GM23248 (cell line): Measurements from ENCODE around the gene RET. TPM values are rescaled to one million over a fixed set of nuclear protein-coding genes. Genes with fewer than 3 reads are reported as not detected.

Source experiments
- DNase-seq: peaks from one replicate; pipeline ENCODE4 v3.0.0-alpha.2; 2015
- H2AFZ ChIP-seq: fragments of 200-600 bp; sonication (generic); 2 replicates; pipeline ENCODE4 v1.6.1; 2016; ENCODE audit warnings: antibody characterized with exemption
- H3F3A ChIP-seq: fragments of 200-600 bp; sonication (generic); 2 replicates; pipeline ENCODE4 v1.6.1; 2016; ENCODE audit warnings: mild to moderate bottlenecking, antibody characterized with exemption, mixed run types; ENCODE audit not compliant: insufficient read depth
- H3K27ac ChIP-seq: fragments of 200-600 bp; sonication (generic); 2 replicates; pipeline ENCODE4 v1.5.1; 2016; ENCODE audit warnings: mild to moderate bottlenecking
- H3K27me3 ChIP-seq: fragments of 200-600 bp; sonication (generic); replicated peaks from 2 replicates; pipeline ENCODE4 v1.6.1; 2016; ENCODE audit warnings: mild to moderate bottlenecking; ENCODE audit not compliant: insufficient read depth
- H3K36me3 ChIP-seq: fragments of 200-600 bp; sonication (generic); 2 replicates; pipeline ENCODE4 v1.6.1; 2016; ENCODE audit warnings: low read depth, mild to moderate bottlenecking
- H3K4me1 ChIP-seq: fragments of 200-600 bp; sonication (generic); 2 replicates; pipeline ENCODE4 v1.6.1; 2016; ENCODE audit warnings: mild to moderate bottlenecking; ENCODE audit not compliant: insufficient read depth
- H3K4me2 ChIP-seq: fragments of 200-600 bp; sonication (generic); one replicate; pipeline ENCODE4 v1.6.1; 2016; ENCODE audit warnings: mild to moderate bottlenecking; ENCODE audit not compliant: unreplicated experiment
- H3K4me3 ChIP-seq: fragments of 200-600 bp; sonication (generic); 2 replicates; pipeline ENCODE4 v1.5.1; 2016; ENCODE audit warnings: mild to moderate bottlenecking
- H3K79me2 ChIP-seq: fragments of 200-600 bp; sonication (generic); 2 replicates; pipeline ENCODE4 v1.6.1; 2016; ENCODE audit warnings: mild to moderate bottlenecking; ENCODE audit not compliant: insufficient read depth
- H3K9ac ChIP-seq: fragments of 200-600 bp; sonication (generic); 2 replicates; pipeline ENCODE4 v1.6.1; 2016; ENCODE audit warnings: mild to moderate bottlenecking
- H3K9me2 ChIP-seq: fragments of 200-600 bp; sonication (generic); 2 replicates; pipeline ENCODE4 v1.6.1; 2016; ENCODE audit warnings: mixed run types, mild to moderate bottlenecking, moderate library complexity; ENCODE audit not compliant: insufficient read depth
- H3K9me3 ChIP-seq: fragments of 200-600 bp; sonication (generic); one replicate; pipeline ENCODE4 v1.6.1; 2017; ENCODE audit warnings: low read depth
- H4K20me1 ChIP-seq: fragments of 200-600 bp; sonication (generic); 2 replicates; pipeline ENCODE4 v1.6.0; 2016; ENCODE audit not compliant: insufficient read depth
- EZH2 ChIP-seq: fragments of 200-600 bp; sonication (generic); IDR thresholded peaks from 2 replicates; pipeline ENCODE4 v1.6.1; 2018; ENCODE audit warnings: antibody characterized with exemption, mild to moderate bottlenecking; ENCODE audit not compliant: insufficient read depth, poor library complexity, severe bottlenecking
- EZH2phosphoT487 ChIP-seq: fragments of 200-600 bp; sonication (generic); IDR thresholded peaks from 2 replicates; pipeline ENCODE4 v1.6.1; 2018; ENCODE audit warnings: antibody characterized with exemption, moderate library complexity, mild to moderate bottlenecking, low read depth; ENCODE audit not compliant: insufficient read depth
- WGBS, 2 experiments: methylation state at CpG; one replicate each; pipeline ENCODE4 v1.1.6; 2015 to 2017; ENCODE audit warnings: low lambda C conversion rate in 2 of 2, low coverage in 1 of 2; ENCODE audit errors: missing lambda C conversion rate in 2 of 2; 5-methylcytosine and 5-hydroxymethylcytosine counted together
- in situ Hi-C: fragments of 300-500 bp; cut with MboI; formaldehyde crosslinking; loops from 2 replicates; pipeline ENCODE4 v1.15.0; 2020
- polyA plus RNA-seq: library from polyadenylated mRNA; unstranded; fragments of >200 nt; fragmentation: Nextera tagmentation; extraction: Ambion mirVana; gene quantifications from 2 replicates; pipeline ENCODE4 v1.2.1, GENCODE V29; 2016
- total RNA-seq: library from RNA; depleted of rRNA; stranded (reverse); fragments of >200 nt; shearing (Covaris generic); gene quantifications from 2 replicates; pipeline ENCODE4 v1.2.3, GENCODE V29; 2014

The RET gene
- total and polyA plus RNA-seq, 2 experiments from 2014 or later: not detected

GRCh38 chr10:43114088-43114742 lies 37.3 kb downstream of the RET start:
- no peaks in the 10 kb centered on the region for H3K27me3 ChIP-seq
- H3K4me1 ChIP-seq: peaks cover 3% of the 10 kb centered on the region
- H3K4me3 ChIP-seq: no peak overlapping the region
- no peak overlapping the region for H3K27ac ChIP-seq
- TF ChIP-seq EZH2 (no peak), EZH2phosphoT487 (no peak)
- H3K9ac ChIP-seq: no peak overlapping the region
- H4K20me1 ChIP-seq: no peaks in the 10 kb centered on the region
- H3K79me2 ChIP-seq: no peaks in the 10 kb centered on the region
- in situ Hi-C loops: no loop called here
- H2AFZ ChIP-seq: no peak overlapping the region
- H3K9me3 ChIP-seq: no peaks in the 10 kb centered on the region
- DNase-seq: no peak
- no peaks in the 10 kb centered on the region for H3K9me2 ChIP-seq
- no peaks in the 10 kb centered on the region for H3F3A ChIP-seq
- 87 to 89% methylated on average over 21 to 24 of the region's 24 CpGs for WGBS, 2 experiments
- no peaks in the 10 kb centered on the region for H3K36me3 ChIP-seq
- no peak overlapping the region for H3K4me2 ChIP-seq

GRCh38 chr10:43114743-43115611 lies 38.1 kb downstream of the RET start:
- no peaks in the 10 kb centered on the region for H3K36me3 ChIP-seq
- no peaks in the 10 kb centered on the region for H3F3A ChIP-seq
- no peaks in the 10 kb centered on the region for H3K27me3 ChIP-seq
- in situ Hi-C loops: no loop called here
- H3K4me2 ChIP-seq: no peak overlapping the region
- H3K27ac ChIP-seq: no peak overlapping the region
- H3K9ac ChIP-seq: no peak overlapping the region
- no peaks in the 10 kb centered on the region for H3K79me2 ChIP-seq
- no peaks in the 10 kb centered on the region for H3K9me3 ChIP-seq
- H3K4me1 ChIP-seq: peaks cover 3% of the 10 kb centered on the region
- TF ChIP-seq EZH2 (no peak), EZH2phosphoT487 (no peak)
- peak; percentile 69 for DNase-seq
- no peak overlapping the region for H3K4me3 ChIP-seq
- 52 to 64% methylated on average over 15 to 17 of the region's 17 CpGs for WGBS, 2 experiments
- no peaks in the 10 kb centered on the region for H4K20me1 ChIP-seq
- no peaks in the 10 kb centered on the region for H3K9me2 ChIP-seq
- H2AFZ ChIP-seq: no peak overlapping the region

DNA sequence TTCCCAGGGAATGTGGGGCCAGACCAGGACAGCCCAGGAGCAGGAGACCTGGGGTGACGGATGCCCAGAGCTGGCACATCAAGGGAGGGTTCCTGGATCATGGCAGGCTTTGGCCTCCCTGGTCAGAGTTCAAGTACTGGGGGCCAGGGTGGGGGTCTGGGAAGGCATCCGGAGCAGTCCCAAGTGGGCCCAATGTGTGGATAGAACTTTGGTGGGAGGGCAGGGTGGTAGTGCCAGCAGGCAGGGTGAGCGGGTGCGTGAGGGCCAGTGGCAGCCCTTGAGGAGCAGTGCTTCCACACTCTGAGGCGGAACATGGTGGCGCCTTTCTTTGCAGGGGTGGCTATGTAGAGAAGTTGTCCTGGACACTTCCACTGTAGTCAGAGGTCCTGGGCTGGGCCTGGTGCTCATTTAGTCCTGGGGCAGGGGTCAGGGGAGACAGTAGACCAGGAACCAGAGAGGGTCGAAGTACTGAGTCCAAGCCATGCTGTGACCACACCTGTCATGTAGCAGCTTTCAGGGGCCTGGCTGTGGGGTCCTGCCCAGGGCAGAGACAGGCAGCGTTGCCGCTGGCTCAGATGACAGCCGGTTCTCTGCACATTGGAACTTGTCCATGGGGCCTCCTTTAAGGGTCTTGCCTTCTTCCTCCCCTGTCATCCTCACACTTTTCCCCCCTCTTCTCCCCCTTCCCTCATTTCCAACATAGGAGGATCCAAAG lies 39.2 kb downstream of the RET start:
- no peaks in the 10 kb centered on the region for H3K79me2 ChIP-seq
- DNase-seq: no peak
- in situ Hi-C loops: no loop called here
- no peaks in the 10 kb centered on the region for H3K9me3 ChIP-seq
- no peak overlapping the region for H3K27ac ChIP-seq
- H3K27me3 ChIP-seq: no peaks in the 10 kb centered on the region
- TF ChIP-seq EZH2 (no peak), EZH2phosphoT487 (no peak)
- H3K4me3 ChIP-seq: no peak overlapping the region
- no peaks in the 10 kb centered on the region for H3K9me2 ChIP-seq
- no peak overlapping the region for H3K9ac ChIP-seq
- no peaks in the 10 kb centered on the region for H3K36me3 ChIP-seq
- no peaks in the 10 kb centered on the region for H3K4me1 ChIP-seq
- no peak overlapping the region for H3K4me2 ChIP-seq
- H2AFZ ChIP-seq: no peak overlapping the region
- H3F3A ChIP-seq: no peaks in the 10 kb centered on the region
- WGBS, 2 experiments: 88 to 89% methylated on average over 10 of the region's 10 CpGs
- H4K20me1 ChIP-seq: no peaks in the 10 kb centered on the region

DNA sequence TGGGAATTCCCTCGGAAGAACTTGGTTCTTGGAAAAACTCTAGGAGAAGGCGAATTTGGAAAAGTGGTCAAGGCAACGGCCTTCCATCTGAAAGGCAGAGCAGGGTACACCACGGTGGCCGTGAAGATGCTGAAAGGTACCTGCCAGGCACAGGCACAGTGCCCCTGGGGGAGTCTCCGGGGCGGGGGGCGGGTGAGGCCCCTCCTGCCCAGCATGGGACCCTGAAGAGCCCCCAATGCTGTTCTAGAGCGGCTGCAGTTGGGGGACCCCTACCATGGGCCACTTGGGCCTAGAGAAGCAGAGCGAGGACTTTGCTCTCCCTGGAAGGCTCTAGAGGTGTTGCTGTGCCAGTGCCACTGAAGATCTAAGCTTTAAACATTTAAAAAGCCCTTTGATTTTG lies 39.7 kb downstream of the RET start:
- no peak for TF ChIP-seq EZH2
- no peak for TF ChIP-seq EZH2phosphoT487
- no peaks in the 10 kb centered on the region for H4K20me1 ChIP-seq
- H3F3A ChIP-seq: no peaks in the 10 kb centered on the region
- H3K9me2 ChIP-seq: no peaks in the 10 kb centered on the region
- H3K4me3 ChIP-seq: no peak overlapping the region
- in situ Hi-C loops: no loop called here
- H3K9me3 ChIP-seq: no peaks in the 10 kb centered on the region
- H3K36me3 ChIP-seq: no peaks in the 10 kb centered on the region
- no peak overlapping the region for H3K27ac ChIP-seq
- H3K4me1 ChIP-seq: no peaks in the 10 kb centered on the region
- H2AFZ ChIP-seq: no peak overlapping the region
- WGBS, 2 experiments: 64 to 70% methylated on average over 8 to 10 of the region's 10 CpGs
- DNase-seq: no peak
- H3K79me2 ChIP-seq: no peaks in the 10 kb centered on the region
- H3K4me2 ChIP-seq: no peak overlapping the region
- H3K27me3 ChIP-seq: no peaks in the 10 kb centered on the region
- no peak overlapping the region for H3K9ac ChIP-seq
